ENCODE data around the gene COL5A1. TPM values are rescaled to one million over a fixed set of nuclear protein-coding genes. Genes with fewer than 3 reads are reported as not detected.

Gene COL5A1
- total RNA-seq, 1 experiment from 2014 or later: 9.5 TPM

DNA sequence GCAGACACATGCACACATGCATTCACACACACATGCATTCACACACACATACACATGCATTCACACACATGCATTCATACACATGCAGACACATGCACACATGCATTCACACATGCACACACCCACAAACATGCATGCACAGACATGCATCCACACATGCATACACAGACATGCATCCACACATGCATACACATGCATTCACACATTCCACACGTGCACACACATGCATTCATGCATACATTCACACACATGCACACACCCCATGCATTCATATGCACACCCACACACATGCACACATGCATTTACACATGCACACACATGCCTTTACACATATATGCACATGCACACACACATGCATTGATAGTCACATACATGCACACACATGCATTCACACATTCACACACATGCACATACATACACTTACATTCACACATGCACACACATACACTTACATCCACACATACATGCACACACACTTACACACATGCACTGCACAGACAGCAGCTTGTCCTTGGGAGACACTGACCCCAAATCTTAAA lies 106.4 kb downstream of the COL5A1 start:
- no peak overlapping the region for H3K27ac Mint-ChIP-seq
- H2AK5ac ChIP-seq (ENCODE audit: insufficient read length, low read length): no peak overlapping the region
- H4K91ac ChIP-seq (ENCODE audit: insufficient read length, low read depth, low read length): no peak overlapping the region
- no peak overlapping the region for H3T11ph ChIP-seq (ENCODE audit: low read length)
- no peak overlapping the region for H3K4ac ChIP-seq (ENCODE audit: low read depth, low read length)
- peaks cover 16 to 21% of the 10 kb centered on the region in 2 experiments for H3K9me3 Mint-ChIP-seq
- no peak overlapping the region for H3K56ac ChIP-seq (ENCODE audit: insufficient read length, low read depth, low read length)
- H3K4me2 ChIP-seq (ENCODE audit: insufficient read depth, insufficient read length, low read length): no peak overlapping the region
- no peak overlapping the region for H3K23ac ChIP-seq (ENCODE audit: insufficient read length, low read depth, low read length)
- DNase-seq: no peak
- no peaks in the 10 kb centered on the region for H3K79me2 ChIP-seq (ENCODE audit: insufficient read depth, low read length)
- H2BK120ac ChIP-seq (ENCODE audit: low read depth, low read length, poor library complexity, severe bottlenecking): no peak overlapping the region
- H2BK5ac ChIP-seq (ENCODE audit: insufficient read length, low read length): no peak overlapping the region
- no peaks in the 10 kb centered on the region for H3K27me3 Mint-ChIP-seq (ENCODE audit: low read depth)
- no peak for TF ChIP-seq CTCF (conservative IDR thresholded peaks at IDR 0.05)
- H2BK15ac ChIP-seq (ENCODE audit: low read depth, low read length): no peak overlapping the region
- H3K23me2 ChIP-seq (ENCODE audit: insufficient read length, low read depth, low read length, poor library complexity, severe bottlenecking): no peaks in the 10 kb centered on the region
- H3K14ac ChIP-seq (ENCODE audit: insufficient read depth, low read length): no peak overlapping the region
- H4K5ac ChIP-seq (ENCODE audit: insufficient read length, low read depth, low read length): no peak overlapping the region
- H3K79me1 ChIP-seq (ENCODE audit: insufficient read depth, low read depth, low read length, poor library complexity, severe bottlenecking): no peaks in the 10 kb centered on the region
- H3K4me1 ChIP-seq (ENCODE audit: insufficient read depth, low read length): no peaks in the 10 kb centered on the region
- H3K36me3 Mint-ChIP-seq (ENCODE audit: insufficient read depth in 1 of 3, low read depth in 3 of 3): peaks cover 14 to 24% (median 14%) of the 10 kb centered on the region in 3 experiments
- no CpG with 5 or more reads among the region's 1 CpG for WGBS (ENCODE audit: extremely low coverage, insufficient read length, low lambda C conversion rate)
- no peaks in the 10 kb centered on the region for H4K20me1 ChIP-seq (ENCODE audit: control insufficient read depth, insufficient read depth, insufficient read length)
- H2BK12ac ChIP-seq (ENCODE audit: insufficient read length, low read depth, low read length): no peak overlapping the region
- H2BK20ac ChIP-seq (ENCODE audit: low read depth, low read length, poor library complexity, severe bottlenecking): no peak overlapping the region
- no peaks in the 10 kb centered on the region for H3K4me1 Mint-ChIP-seq
- H3K27ac ChIP-seq (ENCODE audit: insufficient read length, low read depth, low read length): no peak overlapping the region
- H4K8ac ChIP-seq (replicated peaks; ENCODE audit: insufficient read length, low read depth, low read length): peak overlapping the region; percentile 16
- H3K9ac ChIP-seq (ENCODE audit: extremely low read depth, insufficient read length, low read length): no peak overlapping the region
- no peak overlapping the region for H3K18ac ChIP-seq (ENCODE audit: insufficient read length, low read depth, low read length)
- no peaks in the 10 kb centered on the region for H3K27me3 ChIP-seq (ENCODE audit: insufficient read depth, low read length)
- peaks cover 11% of the 10 kb centered on the region for H3K9me3 ChIP-seq (ENCODE audit: control insufficient read depth, low read depth, low read length)
- no peak overlapping the region for H3K4me3 Mint-ChIP-seq
- no peak overlapping the region for H2AFZ ChIP-seq (ENCODE audit: low read length)
